Gastrocnemius medialis (tissue), 4 donors: ENCODE data around the gene FNDC8.

Experiments
- POLR2A ChIP-seq, 2 donors: fragments of 450-650 bp; IDR thresholded peaks; one replicate each; pipeline ENCODE4 v1.6.1; 2017; ENCODE audit warnings: antibody characterized with exemption in 2 of 2, mild to moderate bottlenecking in 2 of 2, moderate library complexity in 2 of 2
- TF ChIP-seq, protein P1 (sequence below), 5 experiments: fragments of 450-650 bp in 3 of 5; fragments of 200-600 bp in 2 of 5; sonication (generic) in 2 of 5; IDR thresholded peaks in 4 of 5; conservative IDR thresholded peaks in 1 of 5; 1 replicate in 4 of 5; 2 replicates in 1 of 5; pipeline ENCODE4 v1.5.1; 2016 to 2019; ENCODE audit warnings: antibody characterized with exemption in 5 of 5, mild to moderate bottlenecking in 3 of 5, moderate library complexity in 3 of 5

DNA sequence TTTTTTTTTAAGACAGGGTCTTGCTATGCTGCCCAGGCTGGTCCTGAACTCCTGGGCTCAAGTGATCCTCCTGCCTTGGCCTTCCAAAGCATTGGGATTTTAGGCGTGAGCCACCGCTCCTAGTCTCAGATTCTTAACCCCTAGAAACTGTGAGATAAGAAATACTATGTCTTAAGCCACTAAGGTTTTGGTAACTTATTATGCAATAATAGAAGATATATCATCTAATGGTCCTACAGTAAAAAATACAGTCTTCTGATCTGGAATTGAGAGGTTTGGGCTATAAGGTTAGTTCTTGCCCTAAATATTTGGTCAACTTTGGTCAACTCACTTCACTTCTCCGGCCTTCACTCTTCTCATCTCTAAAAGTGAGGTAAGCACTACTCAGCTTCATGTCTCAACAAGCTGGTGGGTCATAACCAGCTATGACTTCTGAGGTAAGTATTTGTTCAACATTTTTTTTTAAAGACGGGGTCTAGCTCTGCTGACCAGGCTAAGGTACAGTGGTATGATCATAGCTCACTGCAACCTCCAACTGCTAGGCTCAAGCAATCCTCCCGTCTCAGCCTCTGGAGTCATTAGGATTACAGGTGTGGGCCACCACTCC is 16.5 kb upstream of the FNDC8 start:
- TF ChIP-seq, protein P1, sequence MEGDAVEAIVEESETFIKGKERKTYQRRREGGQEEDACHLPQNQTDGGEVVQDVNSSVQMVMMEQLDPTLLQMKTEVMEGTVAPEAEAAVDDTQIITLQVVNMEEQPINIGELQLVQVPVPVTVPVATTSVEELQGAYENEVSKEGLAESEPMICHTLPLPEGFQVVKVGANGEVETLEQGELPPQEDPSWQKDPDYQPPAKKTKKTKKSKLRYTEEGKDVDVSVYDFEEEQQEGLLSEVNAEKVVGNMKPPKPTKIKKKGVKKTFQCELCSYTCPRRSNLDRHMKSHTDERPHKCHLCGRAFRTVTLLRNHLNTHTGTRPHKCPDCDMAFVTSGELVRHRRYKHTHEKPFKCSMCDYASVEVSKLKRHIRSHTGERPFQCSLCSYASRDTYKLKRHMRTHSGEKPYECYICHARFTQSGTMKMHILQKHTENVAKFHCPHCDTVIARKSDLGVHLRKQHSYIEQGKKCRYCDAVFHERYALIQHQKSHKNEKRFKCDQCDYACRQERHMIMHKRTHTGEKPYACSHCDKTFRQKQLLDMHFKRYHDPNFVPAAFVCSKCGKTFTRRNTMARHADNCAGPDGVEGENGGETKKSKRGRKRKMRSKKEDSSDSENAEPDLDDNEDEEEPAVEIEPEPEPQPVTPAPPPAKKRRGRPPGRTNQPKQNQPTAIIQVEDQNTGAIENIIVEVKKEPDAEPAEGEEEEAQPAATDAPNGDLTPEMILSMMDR (IDR thresholded peaks at IDR 0.05 in 4 of 5, conservative IDR thresholded peaks at IDR 0.05 in 1 of 5): no peak
- TF ChIP-seq POLR2A (IDR thresholded peaks at IDR 0.05): no peak
